Glutamatergic neuron (in vitro differentiated cells): ENCODE data around the gene ZCCHC2. TPM values are rescaled to one million over a fixed set of nuclear protein-coding genes. Genes with fewer than 3 reads are reported as not detected.

Experiments
- DNase-seq: peaks from one replicate; pipeline ENCODE4 v3.0.0; 2022
- H3K27ac Mint-ChIP-seq: one replicate; pipeline ENCODE4 v1.8.0; 2020; ENCODE audit warnings: mild to moderate bottlenecking, mixed read lengths, inconsistent platforms; ENCODE audit not compliant: unreplicated experiment
- H3K27me3 Mint-ChIP-seq: one replicate; pipeline ENCODE4 v1.8.0; 2020; ENCODE audit warnings: mild to moderate bottlenecking, moderate library complexity, mixed read lengths, inconsistent platforms; ENCODE audit not compliant: unreplicated experiment
- H3K36me3 Mint-ChIP-seq: one replicate; pipeline ENCODE4 v1.8.0; 2020; ENCODE audit warnings: mild to moderate bottlenecking, mixed read lengths, inconsistent platforms; ENCODE audit not compliant: unreplicated experiment
- H3K4me1 Mint-ChIP-seq: one replicate; pipeline ENCODE4 v1.8.0; 2020; ENCODE audit warnings: mild to moderate bottlenecking, low read depth, mixed read lengths, inconsistent platforms; ENCODE audit not compliant: unreplicated experiment
- H3K4me3 Mint-ChIP-seq: one replicate; pipeline ENCODE4 v1.8.0; 2020; ENCODE audit warnings: mild to moderate bottlenecking, mixed read lengths, inconsistent platforms; ENCODE audit not compliant: unreplicated experiment
- H3K9me3 Mint-ChIP-seq: one replicate; pipeline ENCODE4 v1.8.0; 2020; ENCODE audit warnings: mild to moderate bottlenecking, moderate library complexity, mixed read lengths, inconsistent platforms; ENCODE audit not compliant: unreplicated experiment
- total RNA-seq: library from RNA; stranded (reverse); fragmentation: NEBNext Ultra II Directional; extraction: Animal tissue kit (Norgen Biotek cat#: 25700); gene quantifications from one replicate; pipeline ENCODE4 v1.2.1, GENCODE V29; 2021; ENCODE audit not compliant: unreplicated experiment
- TF ChIP-seq, protein P1 (sequence below): fragments of 200-600 bp; sonication (generic); IDR thresholded peaks from one replicate; pipeline ENCODE4 v1.5.0; 2021; ENCODE audit not compliant: partially characterized antibody, unreplicated experiment

The ZCCHC2 gene
- total RNA-seq, 1 donor from 2014 or later, result 9.9 TPM

DNA sequence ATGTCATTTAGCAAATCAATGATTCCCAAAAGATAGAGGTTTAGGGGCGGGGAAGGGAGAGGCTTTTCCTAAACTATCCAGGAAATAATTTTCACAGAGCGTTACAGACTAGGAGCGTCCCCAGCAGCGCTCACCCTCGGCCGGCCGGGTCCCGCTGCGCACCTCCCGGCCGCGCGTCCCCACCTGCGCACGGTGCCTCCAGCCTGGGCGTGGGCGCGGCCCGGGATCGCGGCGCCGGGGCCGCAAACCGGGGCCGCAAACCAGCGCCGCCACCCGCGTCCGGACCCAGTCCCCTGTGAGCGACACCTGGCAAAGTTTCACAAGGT, 684 bp upstream of the ZCCHC2 start:
- Mint-ChIP-seq H3K27me3 (peaks cover 12% of the 10 kb centered on the region), H3K4me1 (peaks cover 20% of the 10 kb centered on the region), H3K4me3 (peak overlapping the region; percentile 90), H3K27ac (peak overlapping the region; percentile 69), H3K9me3 (peaks cover 11% of the 10 kb centered on the region), H3K36me3 (no peaks in the 10 kb centered on the region)
- TF ChIP-seq, protein P1, sequence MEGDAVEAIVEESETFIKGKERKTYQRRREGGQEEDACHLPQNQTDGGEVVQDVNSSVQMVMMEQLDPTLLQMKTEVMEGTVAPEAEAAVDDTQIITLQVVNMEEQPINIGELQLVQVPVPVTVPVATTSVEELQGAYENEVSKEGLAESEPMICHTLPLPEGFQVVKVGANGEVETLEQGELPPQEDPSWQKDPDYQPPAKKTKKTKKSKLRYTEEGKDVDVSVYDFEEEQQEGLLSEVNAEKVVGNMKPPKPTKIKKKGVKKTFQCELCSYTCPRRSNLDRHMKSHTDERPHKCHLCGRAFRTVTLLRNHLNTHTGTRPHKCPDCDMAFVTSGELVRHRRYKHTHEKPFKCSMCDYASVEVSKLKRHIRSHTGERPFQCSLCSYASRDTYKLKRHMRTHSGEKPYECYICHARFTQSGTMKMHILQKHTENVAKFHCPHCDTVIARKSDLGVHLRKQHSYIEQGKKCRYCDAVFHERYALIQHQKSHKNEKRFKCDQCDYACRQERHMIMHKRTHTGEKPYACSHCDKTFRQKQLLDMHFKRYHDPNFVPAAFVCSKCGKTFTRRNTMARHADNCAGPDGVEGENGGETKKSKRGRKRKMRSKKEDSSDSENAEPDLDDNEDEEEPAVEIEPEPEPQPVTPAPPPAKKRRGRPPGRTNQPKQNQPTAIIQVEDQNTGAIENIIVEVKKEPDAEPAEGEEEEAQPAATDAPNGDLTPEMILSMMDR, result no peak
- no peak for DNase-seq

DNA sequence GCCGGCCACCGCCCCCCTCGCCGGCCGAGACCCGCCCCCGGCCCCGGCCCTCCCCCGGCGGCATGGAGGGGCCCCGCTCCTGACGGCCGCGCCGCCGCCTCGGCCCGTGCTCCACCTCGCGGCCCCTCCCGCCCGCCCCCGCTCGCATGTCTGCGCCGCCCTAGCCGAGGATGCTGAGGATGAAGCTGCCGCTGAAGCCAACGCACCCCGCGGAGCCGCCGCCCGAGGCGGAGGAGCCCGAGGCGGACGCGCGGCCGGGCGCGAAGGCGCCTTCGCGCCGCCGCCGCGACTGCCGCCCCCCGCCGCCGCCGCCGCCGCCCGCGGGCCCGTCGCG, 397 bp downstream of the ZCCHC2 start:
- H3K4me1 Mint-ChIP-seq, result peaks cover 20% of the 10 kb centered on the region
- H3K27me3 Mint-ChIP-seq, result peaks cover 12% of the 10 kb centered on the region
- H3K4me3 Mint-ChIP-seq, result no peak overlapping the region
- H3K36me3 Mint-ChIP-seq, result no peaks in the 10 kb centered on the region
- peaks cover 11% of the 10 kb centered on the region for H3K9me3 Mint-ChIP-seq
- no peak for DNase-seq
- TF ChIP-seq, protein P1, result no peak
- no peak overlapping the region for H3K27ac Mint-ChIP-seq

DNA sequence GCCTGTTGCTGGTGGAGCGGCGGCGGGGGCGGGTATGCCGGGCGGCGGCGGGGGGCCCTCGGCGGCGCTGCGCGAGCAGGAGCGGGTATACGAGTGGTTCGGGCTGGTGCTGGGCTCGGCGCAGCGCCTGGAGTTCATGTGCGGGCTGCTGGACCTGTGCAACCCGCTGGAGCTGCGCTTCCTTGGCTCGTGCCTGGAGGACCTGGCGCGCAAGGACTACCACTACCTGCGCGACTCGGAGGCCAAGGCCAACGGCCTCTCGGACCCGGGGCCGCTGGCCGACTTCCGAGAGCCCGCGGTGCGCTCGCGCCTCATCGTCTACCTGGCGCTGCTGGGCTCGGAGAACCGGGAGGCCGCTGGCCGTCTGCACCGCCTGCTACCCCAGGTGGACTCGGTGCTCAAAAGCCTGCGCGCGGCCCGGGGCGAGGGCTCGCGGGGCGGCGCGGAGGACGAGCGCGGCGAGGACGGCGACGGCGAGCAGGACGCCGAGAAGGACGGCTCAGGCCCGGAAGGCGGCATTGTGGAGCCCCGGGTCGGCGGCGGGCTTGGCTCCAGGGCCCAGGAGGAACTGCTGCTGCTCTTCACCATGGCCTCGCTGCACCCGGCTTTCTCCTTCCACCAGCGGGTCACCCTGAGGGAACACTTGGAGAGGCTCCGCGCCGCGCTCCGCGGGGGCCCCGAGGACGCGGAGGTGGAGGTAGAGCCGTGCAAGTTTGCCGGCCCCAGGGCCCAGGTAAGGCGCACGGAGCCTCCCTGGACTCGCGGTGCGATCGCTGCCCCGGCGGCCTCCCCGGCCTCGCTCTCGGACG, 1.0 kb downstream of the ZCCHC2 start:
- Mint-ChIP-seq H3K9me3 (peaks cover 11% of the 10 kb centered on the region), H3K27me3 (peaks cover 12% of the 10 kb centered on the region), H3K27ac (no peak overlapping the region), H3K36me3 (no peaks in the 10 kb centered on the region), H3K4me1 (peaks cover 20% of the 10 kb centered on the region), H3K4me3 (peak overlapping the region; percentile 81)
- peak; percentile 60 for DNase-seq
- TF ChIP-seq, protein P1, result no peak

DNA sequence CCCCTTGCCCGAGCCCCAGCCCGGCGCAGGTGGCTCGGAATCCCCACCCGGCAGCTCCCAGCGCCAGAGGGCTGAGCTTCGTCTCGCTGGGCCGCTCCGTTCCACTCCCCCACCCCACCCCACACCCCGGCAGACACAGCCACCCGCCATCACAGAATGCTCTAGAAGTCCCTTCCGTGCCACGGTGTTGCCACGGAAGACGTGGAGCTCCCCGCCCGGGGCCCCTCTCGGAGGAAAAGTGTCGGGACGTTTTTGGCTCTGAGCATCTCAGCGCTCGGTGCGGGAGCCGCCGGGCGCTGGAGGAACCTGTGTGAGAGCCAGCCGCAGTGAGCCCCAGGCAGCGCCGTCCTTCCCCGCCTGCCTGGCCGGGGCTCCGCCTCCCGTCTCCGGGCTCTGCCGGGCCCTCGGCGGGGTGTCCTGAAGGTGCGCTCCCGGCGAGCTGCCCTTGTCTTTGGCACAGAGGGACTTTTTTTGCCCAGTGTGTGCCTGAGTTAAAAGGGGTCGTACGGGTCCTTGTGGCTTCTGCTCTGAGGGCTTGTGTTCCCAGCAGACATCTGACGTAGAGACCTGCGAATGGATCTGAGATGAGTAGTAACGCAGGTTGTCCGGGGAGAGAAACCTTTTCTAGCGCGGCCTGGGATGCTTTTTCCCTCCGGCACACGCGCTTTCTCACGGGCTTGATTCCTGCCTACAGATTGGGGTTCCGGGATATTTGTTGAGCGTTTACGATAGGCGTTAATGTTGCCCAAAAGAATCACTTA, 1.8 kb downstream of the ZCCHC2 start:
- Mint-ChIP-seq H3K27ac (no peak overlapping the region), H3K9me3 (peaks cover 12% of the 10 kb centered on the region), H3K36me3 (no peaks in the 10 kb centered on the region), H3K4me1 (peaks cover 20% of the 10 kb centered on the region), H3K4me3 (peak overlapping the region; percentile 97), H3K27me3 (peaks cover 12% of the 10 kb centered on the region)
- TF ChIP-seq, protein P1, result no peak
- peak; percentile 71 for DNase-seq

DNA sequence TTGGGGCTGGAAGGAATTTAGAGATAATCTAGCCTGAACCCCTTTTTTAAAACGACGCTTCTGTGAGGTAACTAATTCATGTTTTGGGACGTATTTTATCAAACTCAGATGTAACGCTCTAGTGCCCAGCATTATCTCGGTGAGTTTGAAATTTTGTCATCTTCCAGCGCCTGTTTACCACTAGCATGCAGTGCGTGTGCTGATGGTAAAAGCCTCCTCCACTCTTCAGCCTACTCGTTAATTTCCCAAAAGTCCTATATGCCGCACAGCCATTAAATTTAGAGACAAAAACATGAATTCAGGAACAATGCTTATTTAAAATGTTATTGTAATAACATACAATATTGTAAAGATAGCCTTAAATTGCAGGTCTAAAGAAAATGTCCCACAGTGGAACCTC, 2.8 kb downstream of the ZCCHC2 start:
- TF ChIP-seq, protein P1, result no peak
- DNase-seq, result no peak
- Mint-ChIP-seq H3K9me3 (peaks cover 12% of the 10 kb centered on the region), H3K27ac (peak overlapping the region; percentile 5), H3K4me3 (peak overlapping the region; percentile 97), H3K36me3 (no peaks in the 10 kb centered on the region), H3K27me3 (peaks cover 12% of the 10 kb centered on the region), H3K4me1 (peaks cover 20% of the 10 kb centered on the region)
